NCI-H510A treated with DMSO at 0.1 percent for 48 hours (cell line): ENCODE data around the gene SPG11.

Experiments
- DNase-seq: peaks from one replicate; lab custom pipeline; 2025; lab: John Stamatoyannopoulos, UW

The SPG11 gene

DNA sequence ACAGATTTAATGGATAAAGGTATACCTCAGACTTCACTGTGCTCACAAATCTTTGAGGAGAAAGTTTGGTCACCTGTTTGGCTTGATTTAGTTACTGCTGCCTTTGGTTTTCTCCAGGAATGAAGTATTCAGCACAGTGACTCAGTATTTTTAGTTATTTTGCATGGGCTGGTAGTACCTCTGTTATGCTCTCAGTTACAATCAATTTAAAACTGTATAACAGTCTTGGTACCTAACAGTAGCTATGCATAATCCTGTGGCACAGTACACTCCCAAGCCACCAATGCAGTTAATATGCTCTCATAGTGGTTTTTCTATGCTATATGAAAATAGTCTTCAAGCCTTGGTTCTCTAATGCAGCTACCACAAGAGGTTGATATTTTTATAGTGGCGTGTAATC lies 138.4 kb downstream of the SPG11 start:
- no peak for DNase-seq

DNA sequence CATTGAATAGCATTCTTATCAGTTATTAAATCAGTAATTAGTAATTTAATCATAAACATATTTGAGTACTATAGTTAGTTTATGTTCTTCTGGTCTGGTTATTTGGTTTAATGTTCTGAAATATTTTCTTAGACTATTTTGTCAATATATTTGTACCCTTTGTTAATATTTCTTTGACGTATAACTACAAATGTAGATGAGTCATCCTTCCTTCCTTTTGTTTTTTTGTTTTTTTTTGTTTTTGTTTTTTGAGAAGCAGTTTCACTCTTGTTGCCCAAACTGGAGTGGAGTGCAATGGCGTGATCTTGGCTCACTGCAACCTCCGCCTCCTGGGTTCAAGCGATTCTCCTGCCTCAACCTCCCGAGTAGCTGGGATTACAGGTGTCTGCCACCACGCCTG lies 143.9 kb downstream of the SPG11 start:
- no peak for DNase-seq

DNA sequence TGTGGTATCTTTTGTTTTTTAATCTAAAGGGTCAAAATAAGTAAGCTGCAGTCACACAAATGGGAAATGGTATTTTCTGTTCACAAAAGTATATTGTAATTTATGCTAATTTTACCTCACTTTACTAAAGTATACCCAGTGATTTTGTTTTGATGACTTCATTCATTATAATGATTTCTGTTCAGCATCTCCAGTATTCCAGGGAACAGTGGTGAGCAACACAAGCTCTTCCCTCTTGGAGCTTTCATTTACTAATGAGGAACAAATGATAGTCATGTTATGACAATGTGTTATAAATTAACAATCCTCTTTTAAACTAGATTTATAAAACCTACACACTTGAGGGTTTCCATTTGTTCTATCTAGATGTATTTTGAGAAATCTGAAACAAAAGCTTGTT lies 147.0 kb downstream of the SPG11 start:
- DNase-seq, result no peak
